SK-N-SH treated with all-trans-retinoic acid at 6 μM for 48 hours (cell line): ENCODE data around the gene NXPH1.

Experiments
- BACH2 ChIP-seq: fragments of 250-450 bp; sonication (Bioruptor Pico); IDR thresholded peaks from 2 replicates; pipeline ENCODE4 v1.9.0; 2021; ENCODE audit warnings: mild to moderate bottlenecking, borderline replicate concordance
- ISL1 ChIP-seq: fragments of 250-450 bp; sonication (Bioruptor Pico); IDR thresholded peaks from 2 replicates; pipeline ENCODE4 v2.1.2; 2022; ENCODE audit warnings: mild to moderate bottlenecking, moderate library complexity
- RARB ChIP-seq: fragments of 250-450 bp; sonication (Bioruptor Pico); IDR thresholded peaks from 2 replicates; pipeline ENCODE4 v1.8.0; 2021; ENCODE audit warnings: mild to moderate bottlenecking, moderate library complexity
- SNAI2 ChIP-seq: fragments of 250-450 bp; sonication (Bioruptor Pico); IDR thresholded peaks from 2 replicates; pipeline ENCODE4 v1.5.0; 2020; ENCODE audit warnings: mild to moderate bottlenecking, moderate library complexity
- TCF4 ChIP-seq: fragments of 250-450 bp; sonication (Bioruptor Pico); IDR thresholded peaks from 2 replicates; pipeline ENCODE4 v1.8.0; 2021; ENCODE audit warnings: mild to moderate bottlenecking, moderate library complexity, borderline replicate concordance
- ZFP3 ChIP-seq: fragments of 250-450 bp; sonication (Bioruptor Pico); IDR thresholded peaks from 2 replicates; pipeline ENCODE4 v1.5.0; 2020; ENCODE audit warnings: mild to moderate bottlenecking, moderate library complexity
- ZNF565 ChIP-seq: fragments of 450-650 bp; formaldehyde crosslinking; conservative IDR thresholded peaks from 2 replicates; pipeline ENCODE4 v1.5.0; 2020; ENCODE audit warnings: low read depth, mild to moderate bottlenecking, moderate library complexity
- TF ChIP-seq, protein P1 (sequence below): fragments of 250-450 bp; sonication (Bioruptor Pico); IDR thresholded peaks from 2 replicates; pipeline ENCODE4 v1.8.0; 2020; ENCODE audit warnings: mild to moderate bottlenecking, moderate library complexity, borderline replicate concordance
- TF ChIP-seq, protein P2 (sequence below): fragments of 250-450 bp; sonication (Bioruptor Pico); IDR thresholded peaks from 2 replicates; pipeline ENCODE4 v1.5.1; 2021; ENCODE audit warnings: mild to moderate bottlenecking, moderate library complexity
- TF ChIP-seq, protein P3 (sequence below): fragments of 250-450 bp; sonication (Bioruptor Pico); IDR thresholded peaks from 2 replicates; pipeline ENCODE4 v1.8.0; 2021; ENCODE audit warnings: low read depth, mild to moderate bottlenecking, moderate library complexity, borderline replicate concordance

DNA sequence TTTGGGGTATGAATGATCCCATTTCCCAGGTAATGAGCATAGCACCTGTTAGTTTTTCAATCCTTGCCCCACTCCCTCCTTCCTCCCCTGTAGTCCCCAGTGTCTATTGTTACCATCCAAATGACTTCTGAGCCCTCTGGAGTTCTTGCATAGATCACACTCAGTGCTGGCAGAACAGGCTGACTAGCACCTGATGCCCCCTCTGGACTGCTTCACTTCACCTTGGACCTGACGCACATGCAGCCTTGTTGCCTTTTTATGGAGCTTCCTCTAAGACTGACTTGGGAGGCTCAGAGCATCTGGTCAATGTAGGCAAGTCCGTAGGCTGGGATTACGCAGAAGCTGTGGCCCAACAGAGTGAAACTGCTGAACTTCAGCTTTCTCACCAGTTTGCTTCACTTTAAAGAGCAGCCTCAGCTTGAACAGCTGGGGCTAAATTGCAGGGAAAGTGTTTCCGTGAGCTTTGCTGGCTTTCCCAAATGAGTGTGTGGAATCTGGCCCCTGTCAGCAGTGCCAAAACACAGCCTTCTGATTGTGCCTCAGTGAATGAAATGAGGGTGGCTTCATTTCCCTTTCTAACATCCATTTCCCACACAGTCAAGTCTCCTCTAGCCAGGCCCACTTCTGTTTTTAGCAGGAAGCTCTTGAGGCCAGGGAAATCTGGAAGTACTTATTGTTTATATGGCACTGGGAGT lies 48.5 kb downstream of the NXPH1 start:
- TF ChIP-seq RARB (CRISPR knock-in tag): no peak
- TF ChIP-seq, protein P1, sequence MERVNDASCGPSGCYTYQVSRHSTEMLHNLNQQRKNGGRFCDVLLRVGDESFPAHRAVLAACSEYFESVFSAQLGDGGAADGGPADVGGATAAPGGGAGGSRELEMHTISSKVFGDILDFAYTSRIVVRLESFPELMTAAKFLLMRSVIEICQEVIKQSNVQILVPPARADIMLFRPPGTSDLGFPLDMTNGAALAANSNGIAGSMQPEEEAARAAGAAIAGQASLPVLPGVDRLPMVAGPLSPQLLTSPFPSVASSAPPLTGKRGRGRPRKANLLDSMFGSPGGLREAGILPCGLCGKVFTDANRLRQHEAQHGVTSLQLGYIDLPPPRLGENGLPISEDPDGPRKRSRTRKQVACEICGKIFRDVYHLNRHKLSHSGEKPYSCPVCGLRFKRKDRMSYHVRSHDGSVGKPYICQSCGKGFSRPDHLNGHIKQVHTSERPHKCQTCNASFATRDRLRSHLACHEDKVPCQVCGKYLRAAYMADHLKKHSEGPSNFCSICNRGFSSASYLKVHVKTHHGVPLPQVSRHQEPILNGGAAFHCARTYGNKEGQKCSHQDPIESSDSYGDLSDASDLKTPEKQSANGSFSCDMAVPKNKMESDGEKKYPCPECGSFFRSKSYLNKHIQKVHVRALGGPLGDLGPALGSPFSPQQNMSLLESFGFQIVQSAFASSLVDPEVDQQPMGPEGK (CRISPR knock-in tag): no peak
- no peak for TF ChIP-seq ZFP3 (CRISPR knock-in tag)
- TF ChIP-seq, protein P2, sequence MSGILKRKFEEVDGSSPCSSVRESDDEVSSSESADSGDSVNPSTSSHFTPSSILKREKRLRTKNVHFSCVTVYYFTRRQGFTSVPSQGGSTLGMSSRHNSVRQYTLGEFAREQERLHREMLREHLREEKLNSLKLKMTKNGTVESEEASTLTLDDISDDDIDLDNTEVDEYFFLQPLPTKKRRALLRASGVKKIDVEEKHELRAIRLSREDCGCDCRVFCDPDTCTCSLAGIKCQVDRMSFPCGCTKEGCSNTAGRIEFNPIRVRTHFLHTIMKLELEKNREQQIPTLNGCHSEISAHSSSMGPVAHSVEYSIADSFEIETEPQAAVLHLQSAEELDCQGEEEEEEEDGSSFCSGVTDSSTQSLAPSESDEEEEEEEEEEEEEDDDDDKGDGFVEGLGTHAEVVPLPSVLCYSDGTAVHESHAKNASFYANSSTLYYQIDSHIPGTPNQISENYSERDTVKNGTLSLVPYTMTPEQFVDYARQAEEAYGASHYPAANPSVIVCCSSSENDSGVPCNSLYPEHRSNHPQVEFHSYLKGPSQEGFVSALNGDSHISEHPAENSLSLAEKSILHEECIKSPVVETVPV (CRISPR knock-in tag): no peak
- no peak for TF ChIP-seq BACH2 (CRISPR knock-in tag)
- TF ChIP-seq TCF4: no peak
- no peak for TF ChIP-seq SNAI2
- TF ChIP-seq, protein P3, sequence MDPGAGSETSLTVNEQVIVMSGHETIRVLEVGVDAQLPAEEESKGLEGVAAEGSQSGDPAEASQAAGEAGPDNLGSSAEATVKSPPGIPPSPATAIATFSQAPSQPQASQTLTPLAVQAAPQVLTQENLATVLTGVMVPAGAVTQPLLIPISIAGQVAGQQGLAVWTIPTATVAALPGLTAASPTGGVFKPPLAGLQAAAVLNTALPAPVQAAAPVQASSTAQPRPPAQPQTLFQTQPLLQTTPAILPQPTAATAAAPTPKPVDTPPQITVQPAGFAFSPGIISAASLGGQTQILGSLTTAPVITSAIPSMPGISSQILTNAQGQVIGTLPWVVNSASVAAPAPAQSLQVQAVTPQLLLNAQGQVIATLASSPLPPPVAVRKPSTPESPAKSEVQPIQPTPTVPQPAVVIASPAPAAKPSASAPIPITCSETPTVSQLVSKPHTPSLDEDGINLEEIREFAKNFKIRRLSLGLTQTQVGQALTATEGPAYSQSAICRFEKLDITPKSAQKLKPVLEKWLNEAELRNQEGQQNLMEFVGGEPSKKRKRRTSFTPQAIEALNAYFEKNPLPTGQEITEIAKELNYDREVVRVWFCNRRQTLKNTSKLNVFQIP: no peak
- TF ChIP-seq ZNF565 (CRISPR knock-in tag): no peak
- TF ChIP-seq ISL1 (CRISPR knock-in tag): no peak
